ENCODE measurements around the gene CHRNB2.

The CHRNB2 gene, protein sequence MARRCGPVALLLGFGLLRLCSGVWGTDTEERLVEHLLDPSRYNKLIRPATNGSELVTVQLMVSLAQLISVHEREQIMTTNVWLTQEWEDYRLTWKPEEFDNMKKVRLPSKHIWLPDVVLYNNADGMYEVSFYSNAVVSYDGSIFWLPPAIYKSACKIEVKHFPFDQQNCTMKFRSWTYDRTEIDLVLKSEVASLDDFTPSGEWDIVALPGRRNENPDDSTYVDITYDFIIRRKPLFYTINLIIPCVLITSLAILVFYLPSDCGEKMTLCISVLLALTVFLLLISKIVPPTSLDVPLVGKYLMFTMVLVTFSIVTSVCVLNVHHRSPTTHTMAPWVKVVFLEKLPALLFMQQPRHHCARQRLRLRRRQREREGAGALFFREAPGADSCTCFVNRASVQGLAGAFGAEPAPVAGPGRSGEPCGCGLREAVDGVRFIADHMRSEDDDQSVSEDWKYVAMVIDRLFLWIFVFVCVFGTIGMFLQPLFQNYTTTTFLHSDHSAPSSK

DNA sequence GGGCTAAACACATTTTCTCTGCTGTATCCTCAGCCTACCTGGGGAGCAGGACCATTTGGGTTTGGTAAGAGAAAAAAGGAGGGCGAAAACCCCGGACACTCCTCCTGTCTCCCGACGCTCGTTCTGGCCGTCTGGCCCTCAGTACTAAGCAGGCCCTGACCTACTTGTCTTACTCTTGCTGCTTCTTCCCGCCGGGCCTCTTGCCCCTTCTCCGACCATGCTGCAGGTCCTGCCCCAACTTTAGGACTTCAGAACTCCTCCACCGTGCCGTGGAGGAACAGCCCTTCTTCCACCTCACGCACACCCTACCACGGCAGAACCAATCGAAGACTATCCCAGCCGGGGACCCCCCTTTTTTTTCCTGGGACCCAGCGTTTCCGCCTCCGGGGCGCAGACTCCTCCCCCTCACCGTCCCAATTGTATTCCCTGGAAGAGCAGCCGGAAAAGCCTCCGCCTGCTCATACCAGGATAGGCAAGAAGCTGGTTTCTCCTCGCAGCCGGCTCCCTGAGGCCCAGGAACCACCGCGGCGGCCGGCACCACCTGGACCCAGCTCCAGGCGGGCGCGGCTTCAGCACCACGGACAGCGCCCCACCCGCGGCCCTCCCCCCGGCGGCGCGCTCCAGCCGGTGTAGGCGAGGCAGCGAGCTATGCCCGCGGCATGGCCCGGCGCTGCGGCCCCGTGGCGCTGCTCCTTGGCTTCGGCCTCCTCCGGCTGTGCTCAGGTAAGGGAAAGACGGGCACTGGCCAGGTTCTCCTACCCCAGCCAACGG, at the start of gene CHRNB2:
TSS of gene CHRNB2 (plus strand) at position 393 of the 771 bp plus-strand sequence. CDS start at position 660, 267 bp downstream.
- TF ChIP-seq EGR1 (IDR thresholded peaks at IDR 0.05): no peak
- TF ChIP-seq CREB1 (IDR thresholded peaks at IDR 0.05; ENCODE audit: low read depth): no peak
- TF ChIP-seq RAD21 (IDR thresholded peaks at IDR 0.05; ENCODE audit: low read depth): no peak; the same call in 1 of the 2 replicates
- TF ChIP-seq TEAD4 (IDR thresholded peaks at IDR 0.05): 0 out of 2 replicates have a peak, but pooled peaks have one; percentile 30
- no peak for TF ChIP-seq FOXM1 (IDR thresholded peaks at IDR 0.05; ENCODE audit: borderline replicate concordance, low read depth)
- TF ChIP-seq, protein P1, sequence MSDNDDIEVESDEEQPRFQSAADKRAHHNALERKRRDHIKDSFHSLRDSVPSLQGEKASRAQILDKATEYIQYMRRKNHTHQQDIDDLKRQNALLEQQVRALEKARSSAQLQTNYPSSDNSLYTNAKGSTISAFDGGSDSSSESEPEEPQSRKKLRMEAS (IDR thresholded peaks at IDR 0.05): peak; percentile 50; the same call in 1 of the 2 replicates
- TF ChIP-seq, protein P2, sequence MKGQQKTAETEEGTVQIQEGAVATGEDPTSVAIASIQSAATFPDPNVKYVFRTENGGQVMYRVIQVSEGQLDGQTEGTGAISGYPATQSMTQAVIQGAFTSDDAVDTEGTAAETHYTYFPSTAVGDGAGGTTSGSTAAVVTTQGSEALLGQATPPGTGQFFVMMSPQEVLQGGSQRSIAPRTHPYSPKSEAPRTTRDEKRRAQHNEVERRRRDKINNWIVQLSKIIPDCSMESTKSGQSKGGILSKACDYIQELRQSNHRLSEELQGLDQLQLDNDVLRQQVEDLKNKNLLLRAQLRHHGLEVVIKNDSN (IDR thresholded peaks at IDR 0.05): peak; percentile 25; the same call in 1 of the 2 replicates
- no peak for TF ChIP-seq ZBTB7A (IDR thresholded peaks at IDR 0.05; ENCODE audit: low read depth)
- TF ChIP-seq TAF1 (IDR thresholded peaks at IDR 0.05; ENCODE audit: low read depth): no peak
- TF ChIP-seq CEBPB (IDR thresholded peaks at IDR 0.05): no peak
- no peak for TF ChIP-seq NFIC (IDR thresholded peaks at IDR 0.05)
- no peak for TF ChIP-seq EP300 (IDR thresholded peaks at IDR 0.05; ENCODE audit: borderline replicate concordance)
- TF ChIP-seq, protein P3, sequence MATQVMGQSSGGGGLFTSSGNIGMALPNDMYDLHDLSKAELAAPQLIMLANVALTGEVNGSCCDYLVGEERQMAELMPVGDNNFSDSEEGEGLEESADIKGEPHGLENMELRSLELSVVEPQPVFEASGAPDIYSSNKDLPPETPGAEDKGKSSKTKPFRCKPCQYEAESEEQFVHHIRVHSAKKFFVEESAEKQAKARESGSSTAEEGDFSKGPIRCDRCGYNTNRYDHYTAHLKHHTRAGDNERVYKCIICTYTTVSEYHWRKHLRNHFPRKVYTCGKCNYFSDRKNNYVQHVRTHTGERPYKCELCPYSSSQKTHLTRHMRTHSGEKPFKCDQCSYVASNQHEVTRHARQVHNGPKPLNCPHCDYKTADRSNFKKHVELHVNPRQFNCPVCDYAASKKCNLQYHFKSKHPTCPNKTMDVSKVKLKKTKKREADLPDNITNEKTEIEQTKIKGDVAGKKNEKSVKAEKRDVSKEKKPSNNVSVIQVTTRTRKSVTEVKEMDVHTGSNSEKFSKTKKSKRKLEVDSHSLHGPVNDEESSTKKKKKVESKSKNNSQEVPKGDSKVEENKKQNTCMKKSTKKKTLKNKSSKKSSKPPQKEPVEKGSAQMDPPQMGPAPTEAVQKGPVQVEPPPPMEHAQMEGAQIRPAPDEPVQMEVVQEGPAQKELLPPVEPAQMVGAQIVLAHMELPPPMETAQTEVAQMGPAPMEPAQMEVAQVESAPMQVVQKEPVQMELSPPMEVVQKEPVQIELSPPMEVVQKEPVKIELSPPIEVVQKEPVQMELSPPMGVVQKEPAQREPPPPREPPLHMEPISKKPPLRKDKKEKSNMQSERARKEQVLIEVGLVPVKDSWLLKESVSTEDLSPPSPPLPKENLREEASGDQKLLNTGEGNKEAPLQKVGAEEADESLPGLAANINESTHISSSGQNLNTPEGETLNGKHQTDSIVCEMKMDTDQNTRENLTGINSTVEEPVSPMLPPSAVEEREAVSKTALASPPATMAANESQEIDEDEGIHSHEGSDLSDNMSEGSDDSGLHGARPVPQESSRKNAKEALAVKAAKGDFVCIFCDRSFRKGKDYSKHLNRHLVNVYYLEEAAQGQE (IDR thresholded peaks at IDR 0.05; ENCODE audit: low read depth): peak; percentile 97
- no peak for TF ChIP-seq YY1 (IDR thresholded peaks at IDR 0.05; ENCODE audit: low read depth)
- no peak for TF ChIP-seq TCF12 (IDR thresholded peaks at IDR 0.05; ENCODE audit: low read depth)

DNA sequence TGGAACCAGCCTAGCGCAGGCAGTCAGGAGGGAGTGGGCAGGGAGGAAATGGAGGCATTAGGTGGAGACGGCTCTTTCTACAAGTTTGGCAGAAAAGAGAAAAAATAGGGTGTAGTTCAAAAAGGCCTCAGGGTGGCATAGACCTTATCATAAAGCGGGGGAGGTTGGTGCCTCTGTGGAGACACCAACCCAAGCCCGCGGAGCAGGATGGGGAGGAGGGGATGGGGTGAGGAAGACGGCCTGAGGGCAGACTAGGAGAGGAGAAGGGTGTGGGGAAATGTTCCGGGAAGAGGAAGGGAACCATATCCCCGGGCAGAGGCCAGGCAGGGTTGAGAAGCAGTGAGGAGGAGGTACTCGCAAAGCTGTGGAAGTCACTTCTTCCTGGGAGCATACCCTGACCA, 48.0 kb upstream of the CHRNB2 start:
- no peak for TF ChIP-seq TAF1 (IDR thresholded peaks at IDR 0.05; ENCODE audit: low read depth)
- TF ChIP-seq, protein P3 (IDR thresholded peaks at IDR 0.05; ENCODE audit: low read depth): no peak
- no peak for TF ChIP-seq ZBTB7A (IDR thresholded peaks at IDR 0.05; ENCODE audit: low read depth)
- no peak for TF ChIP-seq YY1 (IDR thresholded peaks at IDR 0.05; ENCODE audit: low read depth)
- TF ChIP-seq EP300 (IDR thresholded peaks at IDR 0.05; ENCODE audit: borderline replicate concordance): no peak

DNA sequence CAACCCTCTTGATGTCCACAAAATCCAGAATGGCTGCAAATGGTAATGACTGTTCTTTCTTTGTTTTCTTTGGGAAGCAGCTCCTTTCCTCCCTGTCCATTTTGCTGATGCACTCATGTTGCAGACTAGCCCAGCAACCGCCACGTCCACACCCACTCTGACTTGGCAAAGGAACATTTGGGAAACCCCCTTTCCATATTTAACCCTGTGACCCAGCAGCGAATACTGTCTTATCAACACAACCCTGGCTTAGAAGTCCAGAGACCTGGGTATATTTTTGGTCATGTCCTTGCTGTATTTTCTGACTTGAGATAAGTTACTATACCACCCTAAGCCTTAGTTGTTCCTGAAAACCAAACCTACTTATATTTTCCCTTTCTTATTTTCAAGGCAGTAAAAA, 47.2 kb upstream of the CHRNB2 start:
- no peak for TF ChIP-seq TEAD4 (IDR thresholded peaks at IDR 0.05)
- no peak for TF ChIP-seq EGR1 (IDR thresholded peaks at IDR 0.05)
- no peak for TF ChIP-seq FOXM1 (IDR thresholded peaks at IDR 0.05; ENCODE audit: borderline replicate concordance, low read depth)
- TF ChIP-seq RAD21 (IDR thresholded peaks at IDR 0.05; ENCODE audit: low read depth): no peak

DNA sequence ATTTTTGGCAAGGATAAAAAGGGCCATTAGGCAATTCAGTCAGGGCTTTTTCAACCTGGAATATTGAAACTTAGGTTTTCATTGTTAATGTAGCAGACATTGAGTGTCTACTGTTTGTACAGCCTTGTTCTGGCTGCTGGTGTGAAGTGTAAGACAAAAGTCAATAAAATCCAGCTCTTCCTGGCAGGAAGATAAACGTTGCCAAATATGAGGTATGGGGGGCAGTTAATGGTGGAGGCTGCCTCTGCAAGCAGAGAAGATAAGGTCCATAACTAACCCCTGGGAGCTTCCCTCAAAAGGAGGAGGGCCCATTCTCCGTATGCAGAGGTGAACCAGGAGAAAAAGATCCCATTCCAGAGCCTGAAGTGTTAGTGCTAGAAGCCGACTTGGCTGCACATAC, 45.9 kb upstream of the CHRNB2 start:
- TF ChIP-seq NFIC (IDR thresholded peaks at IDR 0.05) (no peak), ZBTB7A (IDR thresholded peaks at IDR 0.05; ENCODE audit: low read depth) (no peak), EGR1 (IDR thresholded peaks at IDR 0.05) (no peak), TCF12 (IDR thresholded peaks at IDR 0.05; ENCODE audit: low read depth) (no peak), RAD21 (IDR thresholded peaks at IDR 0.05; ENCODE audit: low read depth) (no peak), FOXM1 (IDR thresholded peaks at IDR 0.05; ENCODE audit: borderline replicate concordance, low read depth) (no peak), EP300 (IDR thresholded peaks at IDR 0.05; ENCODE audit: borderline replicate concordance) (no peak), YY1 (IDR thresholded peaks at IDR 0.05; ENCODE audit: low read depth) (no peak), TEAD4 (IDR thresholded peaks at IDR 0.05) (no peak), CREB1 (IDR thresholded peaks at IDR 0.05; ENCODE audit: low read depth) (no peak), CEBPB (IDR thresholded peaks at IDR 0.05) (no peak), TAF1 (IDR thresholded peaks at IDR 0.05; ENCODE audit: low read depth) (no peak)
- TF ChIP-seq, protein P1 (IDR thresholded peaks at IDR 0.05): no peak
- TF ChIP-seq, protein P2 (IDR thresholded peaks at IDR 0.05): no peak
- TF ChIP-seq, protein P3 (IDR thresholded peaks at IDR 0.05; ENCODE audit: low read depth): no peak

Data from Ishikawa (cell line).